DMS53 treated with DMSO at 0.1 percent for 48 hours (cell line): ENCODE results near the gene ZNF835.

Source experiments
- DNase-seq: peaks from one replicate; lab custom pipeline; 2025; ENCODE audit not compliant: unreplicated experiment; lab: John Stamatoyannopoulos, UW

The ZNF835 gene

GRCh38 chr19:56663931-56664500 is 7.5 kb downstream of the ZNF835 start:
- no peak for DNase-seq

- no peak for DNase-seq
These were observed 10.3 kb downstream of the ZNF835 start for GRCh38 chr19:56661248-56661647.

GRCh38 chr19:56660381-56661107 is 11.0 kb downstream of the ZNF835 start:
- DNase-seq: no peak

- no peak for DNase-seq
These were observed 17.4 kb downstream of the ZNF835 start for GRCh38 chr19:56654151-56654550.

GRCh38 chr19:56643460-56643955 is 28.0 kb downstream of the ZNF835 start:
- DNase-seq: no peak

GRCh38 chr19:56642711-56643459 is 28.7 kb downstream of the ZNF835 start, which contains the start of gene SMIM17:
SMIM17 (plus strand) TSS chr19:56643159; CDS start chr19:56645668, 2,509 bp downstream.
- DNase-seq: no peak

GRCh38 chr19:56639217-56639616 is 32.3 kb downstream of the ZNF835 start:
- no peak for DNase-seq

- peak; percentile 33 for DNase-seq
These were observed 33.5 kb downstream of the ZNF835 start for GRCh38 chr19:56637976-56638555.

- no peak for DNase-seq
These were observed 38.5 kb downstream of the ZNF835 start for GRCh38 chr19:56633021-56633420.

- DNase-seq: no peak
These were observed 45.8 kb downstream of the ZNF835 start for GRCh38 chr19:56625708-56626107.

GRCh38 chr19:56623006-56623405 is 48.6 kb downstream of the ZNF835 start:
- DNase-seq: no peak

- DNase-seq: no peak
These were observed 49.2 kb downstream of the ZNF835 start for GRCh38 chr19:56622374-56622773.

- no peak for DNase-seq
These were observed 52.4 kb downstream of the ZNF835 start for GRCh38 chr19:56619121-56619520.

GRCh38 chr19:56617531-56617930 is 54.0 kb downstream of the ZNF835 start:
- peak; percentile 23 for DNase-seq

- DNase-seq: no peak
These were observed 57.9 kb downstream of the ZNF835 start for GRCh38 chr19:56613639-56614038.

- no peak for DNase-seq
These were observed 58.8 kb downstream of the ZNF835 start for GRCh38 chr19:56612737-56613136.
